Measurements from ENCODE around the gene SLC9A3.

SLC9A3 gene

GRCh38 chr5:497871-498509 lies 26.3 kb downstream of the SLC9A3 start:
- Mint-ChIP-seq H3K4me1 (peaks cover 29% of the 10 kb centered on the region), H3K9me3 (peaks cover 3% of the 10 kb centered on the region), H3K27me3 (ENCODE audit: low read depth, poor library complexity) (peaks cover 93% of the 10 kb centered on the region), H3K27ac (no peak overlapping the region), H3K36me3 (ENCODE audit: low read depth) (no peaks in the 10 kb centered on the region), H3K4me3 (no peak overlapping the region)
- DNase-seq = peak; percentile 4
- no peak for TF ChIP-seq CTCF (IDR thresholded peaks at IDR 0.05)

GRCh38 chr5:497090-497700 lies 27.1 kb downstream of the SLC9A3 start:
- H3K4me3 Mint-ChIP-seq = no peak overlapping the region
- peaks cover under 1% of the 10 kb centered on the region for H3K9me3 Mint-ChIP-seq
- no peak overlapping the region for H3K27ac Mint-ChIP-seq
- H3K4me1 Mint-ChIP-seq = peaks cover 31% of the 10 kb centered on the region
- no peak for TF ChIP-seq CTCF (IDR thresholded peaks at IDR 0.05)
- peak; percentile 2 for DNase-seq
- no peaks in the 10 kb centered on the region for H3K36me3 Mint-ChIP-seq (ENCODE audit: low read depth)
- peaks cover 93% of the 10 kb centered on the region for H3K27me3 Mint-ChIP-seq (ENCODE audit: low read depth, poor library complexity)

- Mint-ChIP-seq H3K4me1 (peaks cover 31% of the 10 kb centered on the region), H3K36me3 (ENCODE audit: low read depth) (no peaks in the 10 kb centered on the region), H3K9me3 (no peaks in the 10 kb centered on the region), H3K4me3 (no peak overlapping the region), H3K27ac (no peak overlapping the region), H3K27me3 (ENCODE audit: low read depth, poor library complexity) (peaks cover 92% of the 10 kb centered on the region)
- no peak for TF ChIP-seq CTCF (IDR thresholded peaks at IDR 0.05)
- DNase-seq = peak; percentile 21
Observed at GRCh38 chr5:496028-496427, 28.2 kb downstream of the SLC9A3 start.

GRCh38 chr5:494667-495255 lies 29.5 kb downstream of the SLC9A3 start:
- H3K27ac Mint-ChIP-seq = no peak overlapping the region
- H3K27me3 Mint-ChIP-seq (ENCODE audit: low read depth, poor library complexity) = peaks cover 95% of the 10 kb centered on the region

GRCh38 chr5:493758-494157 lies 30.5 kb downstream of the SLC9A3 start:
- Mint-ChIP-seq H3K4me1 (peaks cover 27% of the 10 kb centered on the region), H3K27me3 (ENCODE audit: low read depth, poor library complexity) (peaks cover 91% of the 10 kb centered on the region), H3K27ac (no peak overlapping the region), H3K36me3 (ENCODE audit: low read depth) (no peaks in the 10 kb centered on the region), H3K4me3 (no peak overlapping the region), H3K9me3 (no peaks in the 10 kb centered on the region)
- peak; percentile 9 for DNase-seq
- TF ChIP-seq CTCF (IDR thresholded peaks at IDR 0.05) = no peak

More at GRCh38 chr5:494667-495255, 29.5 kb downstream of the SLC9A3 start:
- no peak overlapping the region for H3K4me3 Mint-ChIP-seq
- peak; percentile 12 for DNase-seq
- no peaks in the 10 kb centered on the region for H3K9me3 Mint-ChIP-seq
- no peaks in the 10 kb centered on the region for H3K36me3 Mint-ChIP-seq (ENCODE audit: low read depth)
- no peak for TF ChIP-seq CTCF (IDR thresholded peaks at IDR 0.05)
- peaks cover 27% of the 10 kb centered on the region for H3K4me1 Mint-ChIP-seq

Data from nephron progenitor cell (in vitro differentiated cells).